WERI-Rb-1 (cell line): ENCODE data around the gene PPM1N.

ENCODE experiments used
- DNase-seq: peaks from one replicate; pipeline ENCODE4 v3.0.0-alpha.2; 2020
- H3K27ac ChIP-seq: fragments of 250-450 bp; sonication (Bioruptor Pico); 2 replicates; pipeline ENCODE4 v1.5.1; 2020; ENCODE audit warnings: mild to moderate bottlenecking, moderate library complexity
- H3K27me3 ChIP-seq: fragments of 250-450 bp; sonication (Bioruptor Pico); 2 replicates; pipeline ENCODE4 v1.5.1; 2021; ENCODE audit warnings: mild to moderate bottlenecking, low read depth, moderate library complexity; ENCODE audit not compliant: insufficient read depth, severe bottlenecking
- H3K36me3 ChIP-seq: fragments of 250-450 bp; sonication (Bioruptor Pico); 2 replicates; pipeline ENCODE4 v1.5.1; 2020; ENCODE audit warnings: mild to moderate bottlenecking, moderate library complexity
- H3K4me3 ChIP-seq: 2 replicates; pipeline ENCODE4 v1.5.1; 2011; ENCODE audit warnings: low read depth, mild to moderate bottlenecking, control low read depth, low read length
- H3K9me3 ChIP-seq: fragments of 250-450 bp; sonication (Bioruptor Pico); 2 replicates; pipeline ENCODE4 v1.5.1; 2021; ENCODE audit warnings: mild to moderate bottlenecking, moderate library complexity; ENCODE audit not compliant: severe bottlenecking
- TF ChIP-seq, protein P1 (sequence below): IDR thresholded peaks from 2 replicates; pipeline ENCODE4 v1.5.1; 2011; ENCODE audit warnings: low read depth, mild to moderate bottlenecking, control low read depth, inconsistent platforms, low read length

PPM1N gene

GRCh38 chr19:45496349-45496953, 1.8 kb upstream of the PPM1N start:
- peak overlapping the region; percentile 94 for H3K27ac ChIP-seq
- H3K4me3 ChIP-seq: peak overlapping the region; percentile 92
- peaks cover 39% of the 10 kb centered on the region for H3K36me3 ChIP-seq
- DNase-seq: peak; percentile 50
- H3K9me3 ChIP-seq: no peaks in the 10 kb centered on the region
- H3K27me3 ChIP-seq: no peaks in the 10 kb centered on the region
- TF ChIP-seq, protein P1, sequence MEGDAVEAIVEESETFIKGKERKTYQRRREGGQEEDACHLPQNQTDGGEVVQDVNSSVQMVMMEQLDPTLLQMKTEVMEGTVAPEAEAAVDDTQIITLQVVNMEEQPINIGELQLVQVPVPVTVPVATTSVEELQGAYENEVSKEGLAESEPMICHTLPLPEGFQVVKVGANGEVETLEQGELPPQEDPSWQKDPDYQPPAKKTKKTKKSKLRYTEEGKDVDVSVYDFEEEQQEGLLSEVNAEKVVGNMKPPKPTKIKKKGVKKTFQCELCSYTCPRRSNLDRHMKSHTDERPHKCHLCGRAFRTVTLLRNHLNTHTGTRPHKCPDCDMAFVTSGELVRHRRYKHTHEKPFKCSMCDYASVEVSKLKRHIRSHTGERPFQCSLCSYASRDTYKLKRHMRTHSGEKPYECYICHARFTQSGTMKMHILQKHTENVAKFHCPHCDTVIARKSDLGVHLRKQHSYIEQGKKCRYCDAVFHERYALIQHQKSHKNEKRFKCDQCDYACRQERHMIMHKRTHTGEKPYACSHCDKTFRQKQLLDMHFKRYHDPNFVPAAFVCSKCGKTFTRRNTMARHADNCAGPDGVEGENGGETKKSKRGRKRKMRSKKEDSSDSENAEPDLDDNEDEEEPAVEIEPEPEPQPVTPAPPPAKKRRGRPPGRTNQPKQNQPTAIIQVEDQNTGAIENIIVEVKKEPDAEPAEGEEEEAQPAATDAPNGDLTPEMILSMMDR: no peak

DNA sequence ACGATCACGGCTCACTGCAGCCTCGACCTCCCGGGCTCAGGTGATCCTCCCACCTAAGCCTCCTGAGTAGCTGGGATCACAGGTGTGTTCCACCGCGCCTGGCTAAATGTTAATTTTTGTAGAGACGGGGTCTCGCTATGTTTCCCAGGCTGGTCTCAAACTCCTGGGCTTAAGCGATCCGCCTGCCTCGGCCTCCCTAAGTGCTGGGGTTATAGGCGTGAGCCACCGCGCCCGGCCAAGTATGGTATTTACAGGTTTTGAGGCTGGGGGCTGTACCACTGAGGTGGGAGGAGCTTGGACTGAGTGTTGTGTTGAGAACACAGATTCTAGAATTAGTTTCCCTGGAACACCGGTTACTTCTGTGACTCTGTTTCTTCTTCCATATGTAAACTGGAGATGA, 452 bp upstream of the PPM1N start:
- Histone ChIP-seq H3K27ac (peak overlapping the region; percentile 51), H3K36me3 (peaks cover 29% of the 10 kb centered on the region), H3K9me3 (no peaks in the 10 kb centered on the region), H3K27me3 (no peaks in the 10 kb centered on the region), H3K4me3 (peak overlapping the region; percentile 43)
- DNase-seq: no peak
- TF ChIP-seq, protein P1: no peak

- DNase-seq: peak; percentile 80
- peak overlapping the region; percentile 48; the same call in 1 of the 2 replicates for H3K27ac ChIP-seq
- H3K27me3 ChIP-seq: no peaks in the 10 kb centered on the region
- peak overlapping the region; percentile 43 for H3K4me3 ChIP-seq
- TF ChIP-seq, protein P1: no peak
- peaks cover 12% of the 10 kb centered on the region for H3K36me3 ChIP-seq
- no peaks in the 10 kb centered on the region for H3K9me3 ChIP-seq
Measured at GRCh38 chr19:45499196-45500180, 1.2 kb downstream of the PPM1N start.

GRCh38 chr19:45500918-45501729, 2.9 kb downstream of the PPM1N start:
- TF ChIP-seq, protein P1: no peak

GRCh38 chr19:45501730-45502014, 3.4 kb downstream of the PPM1N start:
- DNase-seq: no peak

More at GRCh38 chr19:45500918-45501729, 2.9 kb downstream of the PPM1N start:
- no peaks in the 10 kb centered on the region for H3K9me3 ChIP-seq
- no peak for DNase-seq
- no peak overlapping the region for H3K27ac ChIP-seq
- H3K4me3 ChIP-seq: no peak overlapping the region
- H3K27me3 ChIP-seq: no peaks in the 10 kb centered on the region
- H3K36me3 ChIP-seq: no peaks in the 10 kb centered on the region

More at GRCh38 chr19:45501730-45502014, 3.4 kb downstream of the PPM1N start:
- TF ChIP-seq, protein P1: no peak
- no peak overlapping the region for H3K4me3 ChIP-seq
- H3K27me3 ChIP-seq: no peaks in the 10 kb centered on the region
- H3K27ac ChIP-seq: no peak overlapping the region
- no peaks in the 10 kb centered on the region for H3K9me3 ChIP-seq
- H3K36me3 ChIP-seq: no peaks in the 10 kb centered on the region
